ENCODE results near the gene C20orf204. TPM values are rescaled to one million over a fixed set of nuclear protein-coding genes. Genes with fewer than 3 reads are reported as not detected.
"Not testable (repeated sequence)": the region's sequence is repeated elsewhere in the genome, so short reads cannot be mapped to it uniquely, and the experiment has no call there.

The C20orf204 gene
- total RNA-seq, 4 donors from 2014 or later, result 0.68 to 34.8 (median 1.4) TPM; not detected in 1

- Histone ChIP-seq H3K27me3 (no peaks in the 10 kb centered on the region), H3K36me3 (peaks cover 0 to 66% (median 30%) of the 10 kb centered on the region in 4 donors), H3K9me3 (no peaks in the 10 kb centered on the region), H3K4me1 (no peaks in the 10 kb centered on the region), H3K27ac (no peak overlapping the region), H3K4me3 (no peak overlapping the region)
- 78 to 85% methylated on average over 6 to 8 of the region's 8 CpGs for WGBS, 2 donors (ENCODE audit: low coverage in 1 of 2)
- intact Hi-C loops (cut with DNase I; ENCODE audit: low total_unique reads), result no loop called here
- TF ChIP-seq POLR2AphosphoS5 (IDR thresholded peaks at IDR 0.05) (no peak), EP300 (IDR thresholded peaks at IDR 0.05; ENCODE audit: low read depth) (no peak), POLR2A (IDR thresholded peaks at IDR 0.05) (no peak)
- TF ChIP-seq, protein P1, sequence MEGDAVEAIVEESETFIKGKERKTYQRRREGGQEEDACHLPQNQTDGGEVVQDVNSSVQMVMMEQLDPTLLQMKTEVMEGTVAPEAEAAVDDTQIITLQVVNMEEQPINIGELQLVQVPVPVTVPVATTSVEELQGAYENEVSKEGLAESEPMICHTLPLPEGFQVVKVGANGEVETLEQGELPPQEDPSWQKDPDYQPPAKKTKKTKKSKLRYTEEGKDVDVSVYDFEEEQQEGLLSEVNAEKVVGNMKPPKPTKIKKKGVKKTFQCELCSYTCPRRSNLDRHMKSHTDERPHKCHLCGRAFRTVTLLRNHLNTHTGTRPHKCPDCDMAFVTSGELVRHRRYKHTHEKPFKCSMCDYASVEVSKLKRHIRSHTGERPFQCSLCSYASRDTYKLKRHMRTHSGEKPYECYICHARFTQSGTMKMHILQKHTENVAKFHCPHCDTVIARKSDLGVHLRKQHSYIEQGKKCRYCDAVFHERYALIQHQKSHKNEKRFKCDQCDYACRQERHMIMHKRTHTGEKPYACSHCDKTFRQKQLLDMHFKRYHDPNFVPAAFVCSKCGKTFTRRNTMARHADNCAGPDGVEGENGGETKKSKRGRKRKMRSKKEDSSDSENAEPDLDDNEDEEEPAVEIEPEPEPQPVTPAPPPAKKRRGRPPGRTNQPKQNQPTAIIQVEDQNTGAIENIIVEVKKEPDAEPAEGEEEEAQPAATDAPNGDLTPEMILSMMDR (IDR thresholded peaks at IDR 0.05), result no peak
- DNase-seq, result no peak
- in situ Hi-C loops (cut with MboI; ENCODE audit: low pct_ligation_motif_present in 1 of 4, low pct_unique_long_range_greater_than_20kb in 1 of 4, low sequenced_read_pairs in 3 of 4), result no loop called here
Measured at GRCh38 chr20:64010711-64011237, 25.2 kb upstream of the C20orf204 start.

DNA sequence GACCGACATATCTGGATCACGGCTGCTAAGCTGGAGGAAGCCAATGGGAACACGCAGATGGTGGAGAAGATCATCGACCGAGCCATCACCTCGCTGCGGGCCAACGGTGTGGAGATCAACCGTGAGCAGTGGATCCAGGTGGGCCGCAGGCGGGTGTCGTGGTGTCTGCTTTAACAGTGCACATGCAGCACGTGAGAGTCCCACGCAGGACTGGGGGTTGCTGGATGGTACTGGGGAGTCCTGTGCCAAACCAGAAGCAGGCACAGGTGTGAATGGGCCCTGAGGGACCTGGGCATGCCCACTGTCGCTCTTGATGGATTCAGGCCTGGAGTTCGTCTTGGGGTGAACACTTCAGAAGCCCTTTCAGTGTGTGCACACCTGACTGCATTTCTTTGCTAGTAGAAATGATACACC lies 24.6 kb upstream of the C20orf204 start:
- no peak overlapping the region for H3K27ac ChIP-seq
- no peak for DNase-seq

GRCh38 chr20:64012385-64013154 lies 23.4 kb upstream of the C20orf204 start:
- peaks cover 0 to 75% (median 38%) of the 10 kb centered on the region in 4 donors for H3K36me3 ChIP-seq
- H3K4me3 ChIP-seq; H3K9me3 ChIP-seq; H3K4me1 ChIP-seq; intact Hi-C loops (cut with DNase I; ENCODE audit: low total_unique reads); DNase-seq; H3K27me3 ChIP-seq; in situ Hi-C loops (cut with MboI; ENCODE audit: low pct_ligation_motif_present in 1 of 4, low pct_unique_long_range_greater_than_20kb in 1 of 4, low sequenced_read_pairs in 3 of 4); H3K27ac ChIP-seq: not testable (repeated sequence)
- 88 to 90% methylated on average over 3 to 13 of the region's 20 CpGs for WGBS, 2 donors (ENCODE audit: low coverage in 1 of 2)

More for the DNA sequence above, 24.6 kb upstream of the C20orf204 start:
- intact Hi-C loops (cut with DNase I; ENCODE audit: low total_unique reads), result no loop called here
- Histone ChIP-seq H3K4me3 (no peak overlapping the region), H3K4me1 (no peaks in the 10 kb centered on the region), H3K9me3 (no peaks in the 10 kb centered on the region), H3K36me3 (peaks cover 0 to 66% (median 33%) of the 10 kb centered on the region in 4 donors), H3K27me3 (no peaks in the 10 kb centered on the region)
- WGBS, 2 donors (ENCODE audit: low coverage in 1 of 2), result 97 to 100% methylated on average over 1 to 16 of the region's 16 CpGs
- in situ Hi-C loops (cut with MboI; ENCODE audit: low pct_ligation_motif_present in 1 of 4, low pct_unique_long_range_greater_than_20kb in 1 of 4, low sequenced_read_pairs in 3 of 4), result no loop called here
- TF ChIP-seq POLR2AphosphoS5 (IDR thresholded peaks at IDR 0.05), result no peak
- TF ChIP-seq, protein P1 (IDR thresholded peaks at IDR 0.05), result no peak
- TF ChIP-seq POLR2A (IDR thresholded peaks at IDR 0.05), result no peak
- TF ChIP-seq EP300 (IDR thresholded peaks at IDR 0.05; ENCODE audit: low read depth), result no peak

GRCh38 chr20:64015635-64016034 lies 20.3 kb upstream of the C20orf204 start:
- no peak for DNase-seq
- Histone ChIP-seq H3K4me3 (no peak overlapping the region), H3K4me1 (no peaks in the 10 kb centered on the region), H3K27ac (no peak overlapping the region), H3K9me3 (no peaks in the 10 kb centered on the region), H3K27me3 (no peaks in the 10 kb centered on the region), H3K36me3 (peaks cover 0 to 68% (median 35%) of the 10 kb centered on the region in 4 donors)
- in situ Hi-C loops (cut with MboI; ENCODE audit: low pct_ligation_motif_present in 1 of 4, low pct_unique_long_range_greater_than_20kb in 1 of 4, low sequenced_read_pairs in 3 of 4) (no loop called here), intact Hi-C loops (cut with DNase I; ENCODE audit: low total_unique reads) (no loop called here)
- 64 to 83% methylated on average over 2 of the region's 2 CpGs for WGBS, 2 donors (ENCODE audit: low coverage in 1 of 2)
- TF ChIP-seq EP300 (IDR thresholded peaks at IDR 0.05; ENCODE audit: low read depth) (no peak), POLR2AphosphoS5 (IDR thresholded peaks at IDR 0.05) (no peak), POLR2A (IDR thresholded peaks at IDR 0.05) (no peak)
- TF ChIP-seq, protein P1 (IDR thresholded peaks at IDR 0.05), result no peak

All from transverse colon (tissue), 4 donors.